Measurements from ENCODE around the gene DNMBP.
"Not testable (repeated sequence)": the region's sequence is repeated elsewhere in the genome, so short reads cannot be mapped to it uniquely, and the experiment has no call there.

- not testable (repeated sequence) for TF ChIP-seq CTCF, POLR2A (IDR thresholded peaks at IDR 0.05)
Measured at GRCh38 chr10:99946051-99946450, 63.7 kb downstream of the DNMBP start.
